ENCODE results near the gene CD7.

DNA sequence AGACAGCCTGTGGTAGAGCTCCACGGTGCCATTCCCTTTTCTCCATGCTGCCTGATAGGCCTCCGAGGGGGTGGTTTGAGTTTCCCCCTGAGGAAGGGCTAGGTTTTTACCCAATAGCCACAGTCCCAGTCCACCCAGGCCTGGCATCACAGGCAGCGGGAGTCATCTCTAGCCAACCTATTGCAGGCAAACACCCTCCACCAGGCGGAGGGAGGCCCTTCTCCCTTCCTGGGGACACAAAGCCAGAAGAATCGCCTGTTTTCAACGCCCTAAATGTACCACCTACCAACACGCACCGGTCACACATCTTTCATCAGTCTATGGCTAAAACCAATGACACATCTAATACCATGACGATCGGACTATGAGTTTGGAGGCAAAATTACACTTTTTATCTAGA, 51.3 kb downstream of the CD7 start:
- TF ChIP-seq, protein P1, sequence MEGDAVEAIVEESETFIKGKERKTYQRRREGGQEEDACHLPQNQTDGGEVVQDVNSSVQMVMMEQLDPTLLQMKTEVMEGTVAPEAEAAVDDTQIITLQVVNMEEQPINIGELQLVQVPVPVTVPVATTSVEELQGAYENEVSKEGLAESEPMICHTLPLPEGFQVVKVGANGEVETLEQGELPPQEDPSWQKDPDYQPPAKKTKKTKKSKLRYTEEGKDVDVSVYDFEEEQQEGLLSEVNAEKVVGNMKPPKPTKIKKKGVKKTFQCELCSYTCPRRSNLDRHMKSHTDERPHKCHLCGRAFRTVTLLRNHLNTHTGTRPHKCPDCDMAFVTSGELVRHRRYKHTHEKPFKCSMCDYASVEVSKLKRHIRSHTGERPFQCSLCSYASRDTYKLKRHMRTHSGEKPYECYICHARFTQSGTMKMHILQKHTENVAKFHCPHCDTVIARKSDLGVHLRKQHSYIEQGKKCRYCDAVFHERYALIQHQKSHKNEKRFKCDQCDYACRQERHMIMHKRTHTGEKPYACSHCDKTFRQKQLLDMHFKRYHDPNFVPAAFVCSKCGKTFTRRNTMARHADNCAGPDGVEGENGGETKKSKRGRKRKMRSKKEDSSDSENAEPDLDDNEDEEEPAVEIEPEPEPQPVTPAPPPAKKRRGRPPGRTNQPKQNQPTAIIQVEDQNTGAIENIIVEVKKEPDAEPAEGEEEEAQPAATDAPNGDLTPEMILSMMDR (IDR thresholded peaks at IDR 0.05), result no peak
- TF ChIP-seq EZH2 (IDR thresholded peaks at IDR 0.05; ENCODE audit: borderline replicate concordance, insufficient read depth, low read depth, low read length, poor library complexity, severe bottlenecking), result no peak
